SKM-1 (cell line): ENCODE results near the gene SLC16A8.
"Not testable (repeated sequence)": the region's sequence is repeated elsewhere in the genome, so short reads cannot be mapped to it uniquely, and the experiment has no call there.

Experiments used
- DNase-seq: peaks from one replicate; lab custom pipeline; 2025; ENCODE audit not compliant: unreplicated experiment; lab: John Stamatoyannopoulos, UW

Gene SLC16A8

DNA sequence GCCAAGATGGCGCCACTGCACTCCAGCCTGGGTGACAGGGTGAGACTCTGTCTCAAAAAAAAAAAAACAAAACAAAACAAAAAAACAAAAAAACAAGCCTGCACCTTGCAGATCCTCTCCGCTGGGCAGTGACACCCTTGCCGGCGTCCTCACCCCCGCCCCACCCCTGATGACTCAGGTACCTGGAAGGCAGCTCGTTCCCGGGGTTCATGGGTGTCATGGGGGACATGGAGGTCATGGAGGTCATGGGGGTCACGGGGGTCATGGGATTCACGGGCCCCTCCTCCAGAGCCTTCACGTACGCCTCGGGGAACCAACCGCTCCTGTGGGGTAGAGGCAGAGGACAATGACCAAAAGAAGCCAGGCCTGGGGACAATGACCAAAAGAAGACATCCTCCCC, 3.0 kb upstream of the SLC16A8 start:
- no peak for DNase-seq

DNA sequence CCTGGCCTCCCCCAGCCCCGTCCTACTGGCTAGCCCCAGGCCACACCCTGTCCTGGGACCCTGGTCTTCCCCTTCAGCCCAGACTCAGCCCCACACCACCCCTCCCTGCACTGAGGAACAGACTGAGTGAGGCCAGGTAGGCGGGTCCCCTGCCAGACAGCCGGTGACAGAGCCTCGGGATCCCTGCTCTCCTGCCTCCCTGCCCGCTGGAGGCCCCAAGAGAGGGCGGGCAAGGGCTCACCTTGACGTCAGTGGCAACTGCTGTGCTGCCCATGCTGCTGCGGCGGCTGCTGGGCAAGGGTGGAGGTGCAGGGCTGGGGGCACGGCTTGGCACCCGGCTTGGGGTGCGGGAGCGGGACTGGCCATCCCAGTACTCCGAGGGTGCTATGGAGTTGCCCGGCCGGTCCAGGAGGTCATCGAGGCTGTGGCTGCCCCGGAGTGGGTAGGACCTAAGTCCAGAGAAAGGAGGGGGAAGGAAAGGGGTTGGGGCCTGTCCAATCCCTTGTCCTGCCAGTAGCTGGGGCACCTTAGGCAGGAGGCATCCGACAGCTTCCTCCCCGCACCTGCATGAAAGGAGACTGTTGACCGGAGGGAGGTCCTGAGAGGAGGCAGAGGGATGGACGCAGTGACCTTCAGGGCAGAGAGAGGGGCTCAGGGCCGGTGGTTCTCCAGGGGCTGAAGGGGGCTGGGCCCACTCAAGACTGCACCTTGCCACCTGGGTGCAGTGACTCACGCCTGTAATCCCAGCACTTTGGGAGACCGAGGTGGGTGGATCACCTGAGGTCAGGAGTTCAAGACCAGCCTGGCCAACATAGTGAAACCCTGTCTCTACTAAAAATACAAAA, 2.2 kb upstream of the SLC16A8 start:
- DNase-seq = no peak

DNA sequence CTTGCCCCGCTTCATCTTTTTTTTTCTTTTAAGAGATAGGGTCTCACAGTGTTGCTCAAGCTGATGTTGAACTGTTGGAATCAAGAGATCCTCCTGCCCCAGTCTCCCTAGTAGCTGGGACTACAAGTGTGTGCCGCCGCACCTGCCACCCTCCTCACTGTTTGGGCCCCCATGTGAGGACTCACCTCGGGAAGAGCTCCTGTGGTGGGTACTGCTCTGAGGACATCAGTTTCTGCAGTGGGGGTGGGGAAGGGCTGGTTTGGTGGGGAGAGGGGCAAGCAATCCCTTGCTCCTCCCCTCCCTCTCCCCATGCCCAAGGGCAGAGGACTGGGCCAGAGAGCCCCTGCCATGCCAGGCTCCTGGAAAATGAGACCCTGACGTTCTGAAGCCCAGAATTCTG, 1.5 kb upstream of the SLC16A8 start:
- no peak for DNase-seq

DNA sequence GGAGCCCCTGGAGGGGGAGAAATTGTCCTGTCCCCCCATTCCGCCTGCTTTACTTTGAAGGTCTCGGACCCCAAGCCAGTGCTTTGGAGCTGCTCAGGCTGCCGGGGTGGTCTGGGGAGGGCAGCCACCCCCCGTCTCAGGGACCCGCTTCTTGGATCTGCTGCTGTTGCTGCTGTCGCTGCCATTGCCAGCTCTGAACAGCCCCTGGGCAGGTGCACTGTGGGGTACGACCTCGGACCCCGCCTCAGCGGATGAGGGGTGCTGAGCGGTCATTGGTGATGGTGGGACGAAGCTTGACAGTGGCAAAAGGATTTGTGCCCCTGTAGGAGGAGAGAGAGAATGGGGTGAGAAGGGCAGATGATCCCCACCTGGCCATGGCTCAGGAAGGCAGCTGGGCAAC, 1.1 kb upstream of the SLC16A8 start:
- no peak for DNase-seq

DNA sequence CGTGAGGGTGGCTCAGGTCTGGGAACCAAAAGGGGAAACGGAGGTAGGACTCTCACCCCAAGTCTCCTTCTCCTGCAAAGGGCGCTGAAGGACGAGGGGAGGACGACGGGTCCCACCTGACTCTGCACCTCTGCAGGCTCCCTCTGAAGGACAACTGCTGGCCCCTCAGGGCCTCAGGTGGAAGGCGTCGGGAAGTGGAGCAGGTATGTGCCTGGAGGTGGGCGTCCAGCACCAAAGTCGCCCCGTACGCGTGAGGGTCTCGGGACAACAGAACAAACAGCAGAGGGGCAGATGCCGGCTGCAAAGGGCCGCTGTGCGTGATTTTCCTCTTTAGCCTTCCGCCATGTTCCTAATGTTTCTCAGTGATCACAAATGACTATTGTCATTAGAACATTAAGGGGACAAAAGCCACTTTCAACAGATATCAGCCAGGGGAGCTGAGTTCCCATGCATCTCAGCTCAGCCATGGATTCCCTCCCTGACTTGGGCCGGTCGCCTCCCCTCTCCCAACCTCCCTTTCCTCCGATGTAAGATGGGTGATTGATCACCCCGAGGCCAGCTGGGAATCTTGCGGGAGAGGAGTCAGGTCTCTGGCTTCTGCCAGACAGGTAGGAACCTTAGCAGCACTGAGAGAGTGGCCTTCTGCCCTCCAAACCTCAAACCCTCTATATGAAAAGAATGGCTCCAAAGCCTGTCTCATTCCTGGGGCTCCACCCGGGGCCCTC, 836 bp downstream of the SLC16A8 start:
- no peak for DNase-seq

DNA sequence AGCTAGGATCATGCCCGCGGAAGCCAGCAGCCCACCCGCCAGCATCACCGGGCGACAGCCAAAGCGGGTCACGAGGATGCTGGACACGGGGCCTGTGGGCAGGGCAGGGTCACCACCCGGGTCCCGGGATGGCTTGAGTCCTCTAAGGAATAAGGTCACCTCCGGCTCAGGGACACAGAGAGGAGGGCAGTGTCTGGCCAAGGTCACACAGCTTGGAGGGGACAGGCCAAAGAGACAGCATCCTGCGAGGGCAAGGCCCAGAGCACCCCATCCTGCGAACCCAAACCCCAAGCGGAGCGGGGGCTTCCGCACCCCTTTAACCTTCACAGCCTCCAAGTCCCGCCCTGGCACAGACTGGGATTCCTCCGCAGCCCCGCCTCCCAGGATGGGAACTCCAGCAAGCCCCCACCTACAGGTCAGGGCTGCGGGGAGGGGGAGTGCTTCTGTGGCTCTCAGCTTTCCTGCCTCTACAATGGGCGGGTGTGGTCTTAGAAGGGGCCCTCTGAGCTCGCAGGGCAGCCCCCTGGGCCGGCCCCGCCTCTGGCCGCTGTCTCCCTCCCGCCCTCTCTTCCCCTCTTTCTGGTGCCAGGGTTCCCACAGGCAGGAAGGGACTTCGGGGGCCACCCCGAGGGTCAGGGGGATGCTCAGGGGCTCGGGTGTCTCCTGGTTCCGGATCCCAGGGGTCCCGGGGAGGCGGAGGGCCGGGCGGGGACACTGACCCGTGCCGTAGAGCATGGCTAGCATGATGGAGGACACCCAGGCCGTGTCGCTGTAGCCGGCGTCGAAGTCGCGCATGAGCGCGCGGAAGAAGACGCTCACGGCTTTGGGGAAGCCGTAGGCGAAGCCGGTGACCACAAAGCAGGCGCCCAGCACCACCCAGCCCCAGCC, 1.8 kb downstream of the SLC16A8 start:
- DNase-seq = no peak

DNA sequence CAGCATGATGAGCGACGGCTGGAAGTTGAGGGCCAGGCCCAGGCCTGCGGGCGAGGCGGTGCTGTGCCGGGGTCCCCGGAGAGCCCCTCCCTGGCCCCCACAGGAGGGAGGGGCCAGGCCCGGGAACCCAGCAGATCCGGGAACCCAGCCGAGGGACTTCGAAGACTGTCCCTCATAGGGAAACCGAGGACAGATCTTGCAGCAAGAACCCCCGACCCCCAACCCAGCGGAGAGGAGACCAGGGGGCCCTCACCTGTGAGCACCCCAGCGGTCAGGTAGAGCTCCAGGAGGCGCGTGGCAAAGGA, 2.4 kb downstream of the SLC16A8 start:
- DNase-seq = no peak

DNA sequence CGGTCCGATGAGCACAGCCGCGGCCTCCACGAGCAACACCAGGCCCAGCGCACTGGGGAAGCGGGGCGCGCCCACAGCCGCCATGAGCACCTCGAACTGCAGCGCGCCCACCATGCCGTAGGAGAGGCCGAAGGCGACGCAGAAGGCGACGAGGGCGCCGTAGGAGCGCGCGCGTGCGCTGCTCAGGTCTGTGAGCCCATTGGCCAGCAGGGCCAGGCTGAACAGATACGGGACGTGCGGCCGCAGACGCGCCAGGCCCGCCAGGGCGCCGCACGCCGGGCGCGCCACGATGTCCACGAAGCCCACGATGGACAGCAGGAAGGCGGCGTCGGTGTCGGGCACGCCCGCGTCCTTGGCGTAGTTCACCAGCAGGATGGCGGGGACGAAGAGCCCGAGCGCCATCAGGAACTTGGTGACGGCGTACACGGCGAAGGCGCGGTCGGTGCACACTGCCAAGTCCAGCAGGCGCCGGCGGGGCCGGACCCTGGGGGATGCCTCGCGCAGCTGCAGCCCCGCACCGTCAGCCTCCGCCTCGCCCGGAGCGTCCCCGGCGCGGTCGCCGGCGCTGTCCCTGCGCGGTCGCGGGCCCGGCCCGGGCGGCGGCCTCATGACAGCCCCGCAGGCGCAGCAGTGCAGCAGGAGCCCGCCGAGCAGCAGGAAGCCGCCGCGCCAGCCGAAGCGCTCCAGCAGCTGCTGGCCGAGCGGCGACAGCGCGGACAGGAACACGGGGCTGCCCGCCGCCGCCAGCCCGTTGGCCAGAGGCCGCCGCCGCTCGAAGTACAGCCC, 2.9 kb downstream of the SLC16A8 start:
- DNase-seq = no peak

DNA sequence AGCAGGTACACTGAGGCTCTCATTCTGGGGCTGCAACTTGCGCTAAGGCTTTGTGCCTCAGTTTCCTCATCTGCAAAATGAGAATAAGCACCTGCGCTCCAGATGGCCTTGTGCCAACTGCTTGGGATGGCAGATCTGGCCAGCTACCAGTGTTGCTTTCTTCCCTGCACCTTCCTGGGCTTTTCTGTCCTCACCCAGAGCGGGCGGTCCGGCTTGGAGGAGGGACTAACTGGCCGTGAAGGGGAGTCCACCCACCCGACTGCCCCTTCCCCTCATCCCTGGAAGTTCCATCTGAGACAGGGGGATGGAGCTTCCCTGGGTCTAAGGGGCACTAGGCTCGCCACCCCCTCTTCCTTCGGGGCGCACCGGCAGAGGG, 3.5 kb downstream of the SLC16A8 start:
- no peak for DNase-seq

DNA sequence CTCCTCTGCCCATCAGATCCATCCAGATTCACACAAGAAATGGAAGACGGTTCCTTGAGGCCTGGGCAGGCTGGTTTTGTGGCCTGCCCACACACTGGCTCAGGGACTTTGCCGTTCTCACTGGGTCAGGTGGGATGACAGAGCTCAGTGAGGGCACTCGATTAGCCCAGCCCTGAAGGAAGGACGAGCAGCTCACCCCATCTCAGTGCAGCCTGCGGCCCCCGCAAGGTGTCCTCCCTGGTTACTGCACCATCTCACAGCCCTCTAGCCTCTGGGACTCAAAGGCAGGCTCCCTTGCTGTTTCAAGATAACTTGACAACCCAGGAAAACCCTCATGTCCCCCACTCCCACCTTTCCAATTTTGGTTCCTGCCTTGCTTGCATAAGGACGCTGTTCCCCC, 4.2 kb downstream of the SLC16A8 start:
- no peak for DNase-seq

DNA sequence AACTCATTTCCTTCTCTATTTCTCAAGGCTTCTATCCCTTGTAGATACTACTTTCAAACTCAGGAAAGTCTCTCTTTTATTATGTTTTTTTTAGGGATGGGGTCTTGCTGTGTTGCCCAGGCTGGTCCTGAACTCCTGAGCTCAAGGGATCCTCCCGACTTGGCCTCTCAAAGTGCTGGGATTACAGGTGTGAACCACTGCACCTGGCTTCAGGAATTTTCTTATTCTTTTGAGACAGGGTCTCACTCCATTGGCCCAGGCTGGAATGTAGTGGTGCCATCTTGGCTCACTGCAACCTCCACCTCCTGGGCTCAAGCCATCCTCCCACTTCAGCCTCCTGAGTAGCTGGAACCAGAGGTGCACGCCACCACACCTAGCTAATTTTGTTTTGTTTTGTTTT, 4.8 kb downstream of the SLC16A8 start:
- DNase-seq = not testable (repeated sequence)

DNA sequence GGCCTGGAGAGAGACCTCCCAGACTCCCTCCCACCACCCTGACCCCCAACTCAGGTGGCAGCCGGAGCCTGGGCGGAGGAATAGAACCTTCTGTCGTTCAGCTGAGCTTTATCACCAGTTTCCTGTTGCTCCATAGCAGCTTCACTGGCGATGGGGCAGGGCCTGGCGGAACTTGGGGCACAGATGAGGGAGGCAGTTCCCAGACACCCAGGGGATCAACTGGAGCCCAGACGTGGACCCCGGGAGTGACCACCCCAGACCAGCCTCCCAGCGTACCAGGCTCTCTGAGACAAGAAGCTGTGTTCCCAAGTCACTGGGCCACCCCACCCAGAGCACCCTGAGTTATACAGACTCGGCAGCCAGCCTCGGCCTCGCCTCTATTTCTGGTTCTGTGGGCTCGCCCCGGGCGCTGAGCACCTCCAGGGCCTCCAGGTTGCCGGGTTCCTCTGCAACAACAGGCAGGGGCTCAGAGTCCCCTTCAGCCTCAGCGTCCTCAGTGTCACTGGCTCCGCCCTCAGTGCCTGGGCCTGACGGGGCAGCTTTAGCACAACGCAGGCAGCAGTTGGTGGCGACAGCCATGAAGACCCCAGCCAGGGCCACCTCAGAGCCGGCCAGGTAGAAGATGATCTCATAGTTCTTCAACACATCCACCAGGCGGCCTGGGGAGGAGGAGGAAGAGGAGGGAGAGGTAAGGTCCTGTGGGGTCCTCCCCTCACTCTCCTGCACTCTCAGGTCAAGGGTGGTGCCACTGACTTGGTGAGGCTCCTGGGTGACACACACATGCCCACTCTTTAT, 5.7 kb downstream of the SLC16A8 start:
- no peak for DNase-seq

DNA sequence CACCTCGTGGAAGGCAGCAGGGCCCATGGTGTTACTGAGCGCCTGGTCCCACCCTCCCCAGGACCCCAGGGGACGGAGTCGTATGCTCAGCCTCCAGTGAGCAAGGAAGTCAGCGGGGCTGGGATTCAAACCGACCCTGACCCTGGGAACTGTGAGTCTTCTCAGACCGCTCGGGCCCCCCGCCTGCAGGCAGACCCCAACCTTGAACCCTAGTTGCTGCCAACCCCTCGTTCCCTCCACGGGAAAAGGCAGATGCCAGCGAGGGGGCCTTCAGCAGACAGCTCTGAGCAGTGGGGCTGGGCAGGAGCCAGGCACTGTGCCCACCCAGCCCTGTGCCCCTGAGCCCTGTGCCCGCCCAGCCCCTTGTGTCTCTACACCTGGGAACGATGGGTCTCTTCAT, 6.4 kb downstream of the SLC16A8 start:
- DNase-seq = no peak

DNA sequence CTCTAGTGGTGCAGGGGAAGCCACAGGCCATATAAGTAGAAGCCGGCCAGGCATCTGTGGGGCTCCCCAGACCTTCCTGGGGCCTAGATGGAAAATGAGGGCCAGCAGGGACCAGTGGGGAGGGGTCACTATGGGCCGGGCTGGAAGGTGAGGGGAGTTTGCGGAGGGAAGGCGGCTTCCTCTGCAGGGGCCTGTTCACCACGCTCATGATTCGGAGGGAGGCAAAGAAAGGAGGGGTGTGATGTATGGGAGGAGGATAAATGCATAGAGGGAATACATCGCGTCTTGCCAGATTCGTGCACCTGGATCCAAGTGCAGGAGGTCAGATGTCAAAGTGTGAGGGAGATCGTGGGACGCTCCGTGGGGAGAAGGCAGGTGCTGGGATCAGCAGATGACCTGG, 6.9 kb downstream of the SLC16A8 start:
- DNase-seq = no peak

DNA sequence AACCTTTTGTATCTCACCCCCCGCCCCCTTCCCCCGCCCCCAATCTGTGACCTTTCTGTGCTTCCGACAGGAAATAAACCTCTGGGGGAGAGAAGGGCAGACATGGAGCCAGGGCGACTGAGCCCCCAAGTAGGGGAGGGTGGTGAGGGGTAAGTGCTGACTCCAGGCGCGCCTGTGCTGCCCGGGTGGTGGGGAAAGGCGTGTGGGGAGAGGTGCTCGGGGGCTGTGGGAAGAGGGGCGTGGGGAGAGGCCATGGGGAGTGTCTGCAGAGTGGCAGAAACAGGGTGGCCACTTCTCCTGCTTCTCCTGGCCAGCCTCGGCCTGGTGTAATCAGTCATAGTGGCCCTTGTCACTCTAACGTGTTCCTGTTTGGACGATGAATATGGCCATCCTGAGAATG, 8.0 kb downstream of the SLC16A8 start:
- DNase-seq = no peak

DNA sequence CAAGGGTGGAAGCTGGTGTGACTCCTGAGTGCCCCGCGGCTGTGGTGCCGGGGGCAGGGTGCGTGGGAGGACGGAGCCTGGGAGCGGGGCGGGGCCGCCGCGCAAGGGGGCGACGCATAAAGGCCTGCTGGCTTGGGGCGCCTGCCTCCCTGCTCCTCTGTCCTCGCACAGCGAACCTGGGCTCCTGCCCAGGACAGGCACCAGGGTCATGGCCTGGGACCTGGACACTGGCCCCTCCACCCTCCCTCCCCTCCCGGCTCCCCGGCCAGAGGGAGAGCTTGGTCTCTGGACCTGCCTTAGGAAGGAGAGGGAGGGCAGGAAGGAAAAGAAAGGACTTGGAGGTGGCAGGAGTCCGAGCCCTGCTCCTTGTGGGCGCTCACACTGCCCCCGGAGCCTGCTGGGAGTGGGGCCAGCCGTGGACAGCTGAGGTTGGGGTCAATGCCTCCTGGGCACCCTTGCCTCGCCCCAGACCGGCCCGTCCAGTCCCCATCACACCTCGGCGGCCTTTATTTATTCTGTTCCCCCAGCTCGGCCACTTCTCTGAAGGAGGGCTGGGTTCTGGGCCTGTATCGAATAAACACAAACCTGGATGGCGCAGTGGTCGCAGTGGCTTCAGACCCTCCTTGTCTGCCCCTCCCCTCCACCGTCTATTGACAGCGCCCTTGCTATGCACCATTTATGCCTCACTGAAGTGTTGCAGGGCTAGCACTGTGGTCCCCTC, 8.7 kb downstream of the SLC16A8 start:
- no peak for DNase-seq

DNA sequence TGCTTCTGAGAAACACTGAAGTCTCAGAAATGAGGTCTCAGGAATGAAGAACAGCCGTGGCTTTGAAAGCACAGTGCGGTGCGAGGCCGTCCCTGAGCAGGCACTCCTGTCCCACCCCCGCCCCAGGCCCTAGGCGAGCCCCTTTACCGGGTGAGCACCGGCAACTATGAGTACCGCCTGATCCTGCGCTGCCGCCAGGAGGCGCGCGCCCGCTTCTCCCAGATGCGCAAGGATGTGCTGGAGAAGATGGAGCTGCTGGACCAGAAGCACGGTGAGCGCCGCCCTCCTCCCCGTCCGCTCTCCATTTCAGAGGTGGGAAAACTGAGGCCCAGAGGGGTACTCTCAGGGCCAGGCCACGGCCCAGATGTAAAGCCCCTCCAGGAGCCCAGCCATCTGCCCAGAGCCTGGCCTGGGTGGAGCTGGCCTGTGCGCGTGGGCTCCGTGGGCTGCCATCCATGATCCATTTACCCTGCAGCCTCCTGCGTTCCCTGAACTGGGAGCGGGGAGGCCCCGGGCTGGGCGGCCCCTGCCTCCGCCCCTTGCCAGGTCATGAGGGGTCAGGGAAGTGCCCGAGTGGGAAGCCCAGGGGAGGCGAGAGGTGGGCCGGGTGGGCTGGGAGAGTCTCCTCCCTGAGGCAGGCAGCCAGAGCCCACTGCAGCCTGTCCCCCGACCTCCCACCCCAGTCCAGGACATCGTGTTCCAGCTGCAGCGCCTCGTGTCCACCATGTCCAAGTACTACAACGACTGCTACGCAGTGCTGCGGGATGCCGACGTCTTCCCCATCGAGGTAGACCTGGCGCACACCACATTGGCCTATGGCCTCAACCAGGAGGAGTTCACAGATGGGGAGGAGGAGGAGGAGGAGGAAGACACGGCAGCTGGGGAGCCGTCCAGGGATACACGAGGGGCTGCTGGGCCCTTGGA, 9.5 kb downstream of the SLC16A8 start:
- no peak for DNase-seq
